SH-SY5Y (cell line): ENCODE results near the gene STK32C.

ENCODE experiments used
- GATA2 ChIP-seq: IDR thresholded peaks from 2 replicates; pipeline ENCODE4 v1.6.1; 2011; ENCODE audit warnings: mild to moderate bottlenecking, low read depth, low read length
- GATA3 ChIP-seq: IDR thresholded peaks from 2 replicates; pipeline ENCODE4 v1.6.1; 2011; ENCODE audit warnings: low read depth, mild to moderate bottlenecking, low read length, moderate library complexity

DNA sequence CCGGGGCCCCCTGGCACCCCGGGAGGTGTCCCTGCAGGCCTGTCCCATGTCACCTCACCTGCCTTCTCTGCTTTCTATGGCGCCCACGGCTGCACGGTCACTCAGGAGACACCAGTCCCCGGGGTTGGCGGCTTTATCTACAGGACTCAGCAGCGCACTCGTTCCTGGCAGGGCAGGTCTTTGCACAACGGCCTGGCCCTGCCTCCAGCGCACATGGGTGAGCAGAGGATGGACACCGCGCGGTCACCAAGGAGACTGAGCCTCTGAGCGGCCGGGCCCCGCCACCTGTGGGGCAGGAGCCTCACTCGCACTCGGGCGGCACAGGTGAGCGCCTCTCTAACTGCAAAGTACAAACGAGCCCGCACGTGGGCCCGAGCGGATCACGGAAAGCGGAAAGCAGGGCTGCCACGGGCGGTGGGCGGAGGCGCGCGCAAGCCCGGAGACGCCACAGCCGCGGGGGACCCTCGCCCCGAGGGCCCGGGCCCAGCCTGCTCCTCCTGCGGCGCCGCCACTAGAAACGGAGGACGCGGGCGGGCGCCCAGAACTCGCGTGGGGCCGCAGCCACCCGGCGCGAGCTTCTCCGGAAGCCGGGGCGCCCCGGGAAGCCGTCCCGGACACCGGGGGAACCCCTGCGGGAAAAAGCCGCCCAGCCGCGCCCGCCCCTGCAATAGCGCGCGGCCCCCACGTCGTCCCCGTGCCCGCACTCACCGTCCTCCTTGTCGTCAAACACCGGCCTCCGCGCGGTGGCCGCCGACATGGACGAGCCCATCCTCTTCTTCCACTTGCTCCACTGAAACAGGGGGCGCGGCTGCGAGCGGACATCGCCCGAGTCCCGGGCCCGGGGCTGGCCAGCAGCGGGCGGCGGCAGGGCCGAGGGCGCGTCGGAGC, 642 bp downstream of the STK32C start:
- no peak for TF ChIP-seq GATA2
- no peak for TF ChIP-seq GATA3
